AML-193 (cell line): ENCODE data around the gene SLC17A8.
"Not testable (repeated sequence)": the region's sequence is repeated elsewhere in the genome, so short reads cannot be mapped to it uniquely, and the experiment has no call there.

ENCODE experiments used
- DNase-seq, 2 experiments: peaks; one replicate each; lab custom pipeline; 2025; lab: John Stamatoyannopoulos, UW

Gene SLC17A8

DNA sequence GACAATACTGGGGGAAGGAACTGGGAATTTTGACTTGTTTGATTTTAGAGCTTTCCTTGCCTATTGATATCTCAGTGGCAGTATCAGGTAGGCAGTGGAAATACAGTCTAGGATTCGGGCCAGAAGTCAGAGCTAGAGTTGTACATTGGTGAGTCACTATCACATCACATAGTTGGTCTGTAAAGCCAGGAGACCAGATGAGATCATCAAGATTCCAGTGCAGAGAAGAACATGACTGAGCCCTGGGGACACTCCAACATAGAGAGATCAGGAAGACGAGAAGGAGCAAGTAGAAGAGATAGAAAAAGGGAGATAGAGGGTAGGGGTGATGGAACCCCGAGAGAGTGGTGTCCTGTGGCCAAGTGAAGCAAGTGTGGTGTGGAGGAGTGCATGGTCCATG, 70.2 kb downstream of the SLC17A8 start:
- no peak for DNase-seq

DNA sequence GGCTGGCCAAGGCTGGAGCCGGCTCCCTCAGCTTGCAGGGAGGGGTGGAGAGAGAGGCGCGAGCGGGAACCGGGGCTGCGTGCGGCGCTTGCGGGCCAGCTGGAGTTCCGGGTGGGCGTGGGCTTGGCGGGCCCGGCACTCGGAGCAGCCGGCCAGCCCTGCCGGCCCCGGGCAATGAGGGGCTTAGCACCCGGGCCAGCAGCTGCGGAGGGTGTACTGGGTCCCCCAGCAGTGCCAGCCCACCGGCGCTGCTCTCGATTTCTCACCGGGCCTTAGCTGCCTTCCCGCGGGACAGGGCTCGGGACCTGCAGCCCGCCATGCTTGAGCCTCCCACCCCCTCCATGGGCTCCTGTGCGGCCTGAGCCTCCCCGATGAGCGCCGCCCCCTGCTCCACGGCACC, 73.4 kb downstream of the SLC17A8 start:
- DNase-seq: not testable (repeated sequence)

DNA sequence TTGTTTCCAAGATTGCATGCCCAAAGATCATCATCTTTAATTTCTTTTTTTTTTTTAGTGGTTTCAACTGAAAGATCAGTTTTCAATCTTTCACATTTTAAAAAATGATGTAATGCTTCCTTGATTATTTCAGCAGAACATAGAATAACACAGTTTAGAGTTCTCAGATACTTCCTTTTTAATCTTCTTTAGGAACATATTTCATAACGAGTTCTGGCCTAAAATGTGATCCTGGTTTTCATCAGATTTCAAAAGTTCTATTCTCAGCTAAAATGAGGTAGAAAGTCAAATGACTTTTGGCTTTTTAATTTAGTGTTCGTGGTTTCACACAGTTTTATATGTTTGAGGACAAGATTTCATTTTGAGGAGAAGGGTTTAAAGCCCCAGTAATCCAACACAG, 76.8 kb downstream of the SLC17A8 start:
- no peak for DNase-seq

DNA sequence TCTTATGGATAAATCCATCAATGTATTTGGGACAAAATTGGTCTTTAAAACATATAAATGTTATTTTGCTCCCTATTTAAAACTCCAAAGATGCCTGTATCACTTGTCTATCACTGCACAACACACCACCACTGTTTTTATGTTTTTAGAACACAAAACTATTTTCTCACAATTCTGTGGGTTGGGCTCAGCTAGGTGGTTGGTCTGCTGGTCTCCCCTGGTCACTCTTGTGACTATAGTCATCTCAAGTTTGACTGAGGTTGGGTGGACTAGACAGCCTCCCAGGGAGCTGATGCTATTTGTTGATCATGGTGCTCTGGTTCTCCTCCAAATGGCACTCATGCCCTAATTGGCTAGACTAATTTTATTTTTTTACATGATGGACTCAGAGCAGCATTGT, 77.3 kb downstream of the SLC17A8 start:
- DNase-seq: no peak

DNA sequence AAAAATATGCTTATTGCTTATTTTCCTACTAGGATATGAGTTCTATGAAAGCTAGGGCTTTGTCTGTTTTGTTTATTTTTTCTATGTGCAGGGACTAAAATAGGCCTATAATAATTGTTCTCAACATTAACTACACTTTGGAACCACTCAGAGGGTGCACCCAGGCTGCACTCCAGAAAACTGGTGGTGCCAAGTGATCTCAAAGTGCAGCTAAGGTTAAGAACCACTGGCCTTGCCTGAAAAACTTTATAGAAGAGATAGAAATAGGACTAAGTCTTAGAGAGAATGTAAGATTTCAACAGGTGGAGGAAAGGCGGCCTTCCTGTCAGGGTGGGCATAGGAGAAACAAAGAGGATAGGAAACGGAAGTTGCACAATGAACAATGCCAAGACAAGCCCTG, 79.1 kb downstream of the SLC17A8 start:
- no peak for DNase-seq

GRCh38 chr12:100437038-100437841, 80.4 kb downstream of the SLC17A8 start:
- no peak for DNase-seq

GRCh38 chr12:100439797-100440196, 82.9 kb downstream of the SLC17A8 start:
- DNase-seq: no peak

DNA sequence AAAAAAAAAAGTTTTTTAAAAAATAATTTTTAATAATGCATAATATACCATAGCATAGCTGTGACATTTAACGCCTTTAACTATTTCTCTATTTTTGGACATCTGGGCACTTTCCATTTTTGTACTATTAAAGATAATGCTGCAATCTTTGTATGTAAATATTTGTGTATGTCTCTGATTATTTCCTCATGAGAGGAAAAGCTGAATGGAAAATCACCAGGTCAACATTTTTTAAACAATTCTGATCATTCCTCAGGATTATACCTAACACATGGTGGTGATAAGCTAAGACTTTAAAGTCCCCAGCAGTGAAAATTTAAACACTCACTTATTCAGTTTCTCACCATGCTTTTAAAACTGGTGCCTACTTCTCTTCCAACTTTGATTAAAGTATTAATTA, 85.5 kb downstream of the SLC17A8 start:
- DNase-seq: no peak

GRCh38 chr12:100443434-100443833, 86.6 kb downstream of the SLC17A8 start:
- no peak for DNase-seq

GRCh38 chr12:100445081-100445481, 88.2 kb downstream of the SLC17A8 start:
- no peak for DNase-seq

DNA sequence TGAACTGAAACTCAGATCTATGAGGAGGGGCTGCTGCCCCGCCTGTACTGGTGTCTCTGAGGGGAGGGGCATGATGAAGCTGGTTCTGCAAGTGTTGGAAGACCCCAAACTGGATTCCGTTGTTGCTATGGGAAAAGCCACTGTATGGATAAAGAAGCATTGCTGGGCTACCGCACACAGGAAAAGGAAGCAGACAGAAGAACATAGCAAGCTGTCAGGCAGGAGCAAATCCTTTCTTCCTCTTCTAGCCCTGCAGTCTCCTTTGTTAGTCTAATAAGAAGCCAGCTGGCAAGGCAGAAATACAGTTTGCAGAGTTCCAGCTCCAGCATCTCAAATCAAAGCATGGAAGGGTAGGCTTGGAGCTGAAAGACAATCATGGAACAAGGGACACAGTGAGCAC, 90.5 kb downstream of the SLC17A8 start:
- DNase-seq: no peak

DNA sequence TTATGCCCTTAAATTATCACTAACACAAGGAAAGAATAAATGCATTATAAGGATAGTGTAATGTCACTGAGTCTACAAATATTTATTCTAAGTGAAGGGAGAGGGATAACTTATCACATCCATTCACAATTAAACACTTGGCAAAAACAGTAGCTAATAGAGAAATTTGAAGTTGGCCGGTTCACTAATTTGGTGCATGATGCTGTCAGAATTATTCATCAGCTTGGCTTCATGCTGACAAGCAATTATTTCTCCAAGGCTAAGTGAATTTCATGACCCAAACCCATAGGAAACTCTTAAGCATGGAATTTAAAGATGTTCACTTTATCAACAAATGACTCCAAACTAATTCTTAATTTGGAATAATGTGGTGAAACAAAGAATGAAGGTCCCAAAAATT, 91.8 kb downstream of the SLC17A8 start:
- no peak for DNase-seq

- no peak for DNase-seq
Observed at GRCh38 chr12:100450735-100451134, 93.9 kb downstream of the SLC17A8 start.

- DNase-seq: no peak
Observed at GRCh38 chr12:100453951-100454350, 97.1 kb downstream of the SLC17A8 start.

GRCh38 chr12:100455896-100456295, 99.0 kb downstream of the SLC17A8 start:
- no peak for DNase-seq

- no peak for DNase-seq
Observed at GRCh38 chr12:100458191-100458590, 101.3 kb downstream of the SLC17A8 start.

DNA sequence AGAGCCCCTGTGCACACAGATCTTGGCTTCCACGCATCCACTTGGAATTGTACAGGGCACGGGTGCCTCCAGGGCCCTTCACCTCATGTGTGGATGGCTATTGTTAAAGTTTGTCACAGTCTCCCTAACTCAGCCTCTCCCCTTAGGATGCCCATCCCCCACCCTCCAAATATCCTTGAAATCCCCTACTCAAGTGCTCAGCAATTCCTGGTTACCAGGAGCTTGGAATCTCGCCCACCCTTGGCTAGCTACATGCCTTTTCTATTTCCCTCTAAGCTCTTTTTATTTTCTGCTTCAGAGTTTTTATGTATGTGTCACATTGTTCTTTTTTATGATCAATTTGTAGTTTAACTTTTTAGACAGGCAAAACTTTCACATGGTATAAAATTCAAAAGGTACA, 103.8 kb downstream of the SLC17A8 start:
- no peak for DNase-seq

DNA sequence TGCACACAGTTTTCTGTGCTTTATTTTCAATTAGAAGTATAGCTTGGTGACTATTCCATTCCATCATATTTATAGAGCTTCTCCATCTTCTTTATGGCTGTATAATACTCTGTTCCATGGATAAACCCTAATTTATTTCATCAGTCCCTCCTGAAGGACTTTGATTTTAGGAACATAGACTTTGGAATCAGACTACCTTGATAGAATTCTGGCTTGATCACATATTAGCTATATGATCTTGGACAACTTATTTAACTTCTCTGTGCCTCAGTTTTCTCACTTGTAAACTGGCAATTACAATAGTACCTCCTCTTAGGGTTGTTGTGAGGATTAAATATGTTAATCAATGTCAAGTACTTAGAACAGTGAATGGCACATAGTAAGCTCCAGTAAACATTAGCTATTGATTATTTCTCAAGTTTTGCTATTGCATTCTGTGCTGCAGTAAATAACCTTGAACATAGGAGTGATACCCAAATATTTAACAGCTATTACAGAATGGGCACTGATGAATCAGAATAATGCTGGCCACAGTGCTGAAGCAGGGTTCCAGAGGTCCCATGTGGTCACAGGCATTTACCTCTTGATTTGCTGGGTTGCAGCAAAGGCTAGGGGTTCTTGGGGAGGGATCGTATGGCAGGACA, 104.6 kb downstream of the SLC17A8 start:
- no peak for DNase-seq

DNA sequence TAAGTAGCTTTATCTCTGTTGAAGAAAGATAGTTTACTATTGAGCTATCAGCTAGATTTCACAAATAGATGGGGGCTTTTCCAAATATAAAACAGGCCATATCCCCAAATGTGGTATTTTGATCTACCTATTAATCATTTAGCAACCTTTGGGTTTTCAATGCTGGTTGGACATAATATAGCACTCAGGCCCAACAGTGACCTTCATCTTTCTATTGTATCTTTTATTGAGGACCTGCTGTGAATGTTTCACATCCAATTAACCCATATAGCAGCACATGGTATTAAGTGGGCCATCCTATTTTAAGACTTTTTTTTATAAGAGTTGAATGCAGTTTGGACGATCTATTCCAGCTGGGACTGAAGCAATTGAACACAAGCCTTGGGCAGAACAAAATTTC, 106.8 kb downstream of the SLC17A8 start:
- DNase-seq: no peak

DNA sequence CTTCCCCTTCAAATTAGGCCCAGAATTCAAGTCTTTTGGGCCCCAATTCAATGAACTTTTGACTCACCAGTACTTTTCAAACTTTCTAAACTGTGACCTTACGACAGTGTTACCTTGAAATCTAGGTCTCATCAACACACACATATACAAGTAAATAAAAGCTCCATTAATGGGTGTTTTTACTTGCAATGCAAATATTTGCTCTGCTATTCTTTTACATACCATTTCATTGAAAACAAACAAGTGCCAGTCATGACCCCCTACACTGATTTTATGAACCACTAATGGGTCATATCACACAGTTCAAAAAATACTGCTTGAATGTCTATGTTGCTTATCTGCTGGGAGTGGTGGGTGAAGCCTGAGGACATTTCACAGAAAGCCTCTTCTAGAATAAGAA, 107.7 kb downstream of the SLC17A8 start:
- no peak for DNase-seq

DNA sequence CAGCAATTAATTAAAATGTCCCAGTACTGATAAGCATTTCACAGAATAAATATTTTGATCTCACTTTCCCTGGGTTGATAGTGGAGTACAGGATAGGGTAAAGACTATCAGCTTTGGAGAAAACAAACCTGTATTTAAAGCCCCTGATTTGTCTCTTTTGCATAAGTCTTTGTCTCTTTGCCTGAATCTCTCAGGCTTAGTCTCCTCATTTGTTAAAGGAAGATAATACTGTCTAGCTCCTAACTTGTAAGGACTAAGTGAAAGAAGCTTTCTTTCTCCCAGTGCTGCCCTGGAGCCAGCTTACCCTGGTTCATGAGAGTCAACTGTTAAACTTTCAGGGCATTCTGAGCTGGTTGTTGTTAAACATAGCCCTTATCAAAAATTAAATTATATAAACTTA, 111.3 kb downstream of the SLC17A8 start:
- DNase-seq: no peak
